Gastroesophageal sphincter (tissue), 3 donors: ENCODE data around the gene KRTAP4-2.

Source experiments
- CTCF ChIP-seq, 4 experiments: fragments of 200-600 bp in 2 of 4; fragments of 450-650 bp in 2 of 4; sonication (generic) in 1 of 4; IDR thresholded peaks; one replicate each; pipeline ENCODE4 v1.5.1; 2017 to 2019; ENCODE audit warnings: antibody characterized with exemption in 4 of 4, mild to moderate bottlenecking in 2 of 4, moderate library complexity in 2 of 4
- EP300 ChIP-seq: sonication (generic); formaldehyde crosslinking; IDR thresholded peaks from one replicate; pipeline ENCODE4 v1.6.1; 2017; ENCODE audit warnings: antibody characterized with exemption, mild to moderate bottlenecking
- POLR2AphosphoS5 ChIP-seq: sonication (generic); formaldehyde crosslinking; IDR thresholded peaks from one replicate; pipeline ENCODE4 v1.6.1; 2017; ENCODE audit warnings: antibody characterized with exemption

- no peak for TF ChIP-seq CTCF (IDR thresholded peaks at IDR 0.05)
- TF ChIP-seq POLR2AphosphoS5 = no peak
- no peak for TF ChIP-seq EP300
Observed at GRCh38 chr17:41199421-41200078, 21.5 kb upstream of the KRTAP4-2 start.
